Hepatocyte (in vitro differentiated cells): ENCODE data around the gene CD248. TPM values are rescaled to one million over a fixed set of nuclear protein-coding genes. Genes with fewer than 3 reads are reported as not detected.
A peak's percentile ranks its signal among the peaks of the same experiment; 100 is the strongest.

Experiments
- DNase-seq: peaks from one replicate; pipeline ENCODE4 v3.0.0-alpha.2; 2016; ENCODE audit warnings: low spot score
- H2AFZ ChIP-seq: fragments of 200-600 bp; sonication (generic); 2 replicates; pipeline ENCODE4 v1.6.0; 2016; ENCODE audit warnings: antibody characterized with exemption, mild to moderate bottlenecking
- H3K27ac ChIP-seq: fragments of 200-600 bp; sonication (generic); 2 replicates; pipeline ENCODE4 v1.5.1; 2016; ENCODE audit warnings: mild to moderate bottlenecking
- H3K27me3 ChIP-seq: fragments of 200-600 bp; sonication (generic); 2 replicates; pipeline ENCODE4 v1.6.1; 2016
- H3K36me3 ChIP-seq: fragments of 200-600 bp; sonication (generic); replicated peaks from 2 replicates; pipeline ENCODE4 v1.5.1; 2016; ENCODE audit warnings: low read depth; ENCODE audit not compliant: insufficient read depth
- H3K4me1 ChIP-seq: fragments of 200-600 bp; sonication (generic); 2 replicates; pipeline ENCODE4 v1.5.1; 2016; ENCODE audit warnings: mild to moderate bottlenecking, moderate library complexity; ENCODE audit not compliant: insufficient read depth
- H3K4me2 ChIP-seq: fragments of 200-600 bp; sonication (generic); 2 replicates; pipeline ENCODE4 v1.6.0; 2016
- H3K4me3 ChIP-seq: fragments of 200-600 bp; sonication (generic); 2 replicates; pipeline ENCODE4 v1.5.1; 2016; ENCODE audit warnings: mild to moderate bottlenecking
- H3K79me2 ChIP-seq: fragments of 200-600 bp; sonication (generic); 2 replicates; pipeline ENCODE4 v1.6.0; 2017; ENCODE audit warnings: mild to moderate bottlenecking
- H3K9me2 ChIP-seq: fragments of 200-600 bp; sonication (generic); replicated peaks from 2 replicates; pipeline ENCODE4 v1.6.0; 2017; ENCODE audit warnings: mild to moderate bottlenecking; ENCODE audit not compliant: insufficient read depth
- H3K9me3 ChIP-seq: fragments of 200-600 bp; sonication (generic); 2 replicates; pipeline ENCODE4 v1.5.1; 2016; ENCODE audit warnings: low read depth, mild to moderate bottlenecking
- H4K20me1 ChIP-seq: fragments of 200-600 bp; sonication (generic); 2 replicates; pipeline ENCODE4 v1.6.0; 2016; ENCODE audit warnings: mild to moderate bottlenecking; ENCODE audit not compliant: insufficient read depth, poor library complexity, severe bottlenecking
- CTCF ChIP-seq: fragments of 200-600 bp; sonication (generic); IDR thresholded peaks from 2 replicates; pipeline ENCODE4 v1.5.1; 2016; ENCODE audit warnings: antibody characterized with exemption, mild to moderate bottlenecking; ENCODE audit not compliant: poor library complexity
- EZH2 ChIP-seq: fragments of 200-600 bp; sonication (generic); IDR thresholded peaks from 2 replicates; pipeline ENCODE4 v1.6.1; 2016; ENCODE audit warnings: antibody characterized with exemption, mild to moderate bottlenecking, borderline replicate concordance
- EZH2phosphoT487 ChIP-seq: fragments of 200-600 bp; sonication (generic); IDR thresholded peaks from one replicate; pipeline ENCODE4 v1.6.1; 2018; ENCODE audit warnings: antibody characterized with exemption, mild to moderate bottlenecking, low read depth, moderate library complexity; ENCODE audit not compliant: unreplicated experiment, severe bottlenecking
- WGBS: methylation state at CpG from one replicate; pipeline ENCODE4 v1.1.6; 2016; ENCODE audit warnings: low lambda C conversion rate; ENCODE audit errors: missing lambda C conversion rate; 5-methylcytosine and 5-hydroxymethylcytosine counted together
- polyA plus RNA-seq: library from polyadenylated mRNA; unstranded; fragments of >200 nt; fragmentation: Nextera tagmentation; extraction: Ambion mirVana; gene quantifications from 2 replicates; pipeline ENCODE4 v1.2.1, GENCODE V29; 2016
- total RNA-seq: library from RNA; depleted of rRNA; stranded (reverse); fragments of >200 nt; gene quantifications from 2 replicates; pipeline ENCODE4 v1.2.3, GENCODE V29; 2014

CD248 gene
- total and polyA plus RNA-seq, 2 experiments from 2014 or later: 24.6 to 210 TPM

DNA sequence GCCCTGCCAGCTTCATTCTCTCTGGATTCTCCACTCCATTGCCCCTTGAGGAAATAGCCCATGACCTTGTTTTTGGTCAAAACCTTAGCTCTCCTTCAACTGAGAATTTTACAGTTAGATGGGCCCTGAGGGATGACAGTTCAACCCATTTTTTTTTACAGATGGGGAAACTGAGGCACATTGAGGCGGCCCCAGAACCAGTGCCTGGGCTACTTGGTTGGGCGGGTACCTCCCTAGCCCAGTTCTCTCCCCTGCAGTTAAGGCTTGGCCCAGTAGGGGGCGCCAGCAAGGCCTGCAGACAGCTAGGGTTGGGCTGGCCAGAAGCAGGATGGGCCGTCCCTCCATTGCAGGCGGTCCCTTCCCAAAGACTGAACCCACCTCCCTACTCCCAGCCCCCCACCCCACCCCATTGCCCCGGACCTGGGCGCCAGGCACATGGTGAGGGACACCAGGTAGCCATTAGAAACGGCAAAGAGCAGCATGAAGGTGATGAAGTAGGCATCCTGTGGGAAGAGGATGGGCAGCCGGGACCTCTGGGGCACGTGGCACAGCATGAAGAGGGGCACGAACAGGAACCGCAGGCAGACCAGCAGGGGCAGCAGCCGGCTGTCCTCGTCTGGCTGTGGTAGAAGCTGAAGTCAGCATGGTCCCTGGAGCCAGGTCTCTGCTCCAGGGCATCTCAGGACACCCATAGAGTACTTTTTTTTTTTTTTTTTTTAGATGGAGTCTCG, 47.1 kb upstream of the CD248 start:
- Histone ChIP-seq H3K27ac (no peak overlapping the region), H3K9me2 (no peaks in the 10 kb centered on the region), H3K4me2 (no peak overlapping the region), H2AFZ (no peak overlapping the region), H3K9me3 (no peaks in the 10 kb centered on the region), H4K20me1 (no peaks in the 10 kb centered on the region), H3K27me3 (no peaks in the 10 kb centered on the region), H3K36me3 (no peaks in the 10 kb centered on the region), H3K4me3 (no peak overlapping the region), H3K4me1 (no peaks in the 10 kb centered on the region), H3K79me2 (no peaks in the 10 kb centered on the region)
- 81% methylated on average over 15 of the region's 15 CpGs for WGBS
- TF ChIP-seq EZH2phosphoT487 (no peak), EZH2 (no peak), CTCF (peak; percentile 53)
- DNase-seq: peak; percentile 32

DNA sequence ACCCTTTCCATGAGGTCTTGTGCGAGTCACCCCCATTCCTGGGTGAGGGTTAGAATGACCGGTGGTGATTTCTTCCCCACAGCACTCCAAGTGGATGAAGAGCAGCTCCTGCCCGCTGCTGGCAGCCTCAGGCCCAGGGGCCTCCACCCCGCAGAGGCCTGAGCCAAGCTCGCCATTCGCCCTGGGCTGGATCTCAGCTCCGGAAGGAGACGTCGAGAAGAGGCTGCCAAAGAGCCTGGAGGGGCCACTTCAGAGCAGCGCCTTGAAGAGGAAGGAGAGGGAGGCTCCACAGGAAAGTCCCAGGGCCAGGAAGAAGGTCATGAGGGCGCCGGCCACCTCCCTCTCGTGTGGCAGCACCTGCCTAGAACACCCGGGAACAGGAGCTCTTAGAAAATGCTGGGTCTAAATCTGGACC, 46.4 kb upstream of the CD248 start:
- Histone ChIP-seq H3K27ac (no peak overlapping the region), H3K9me2 (no peaks in the 10 kb centered on the region), H3K4me2 (no peak overlapping the region), H3K9me3 (no peaks in the 10 kb centered on the region), H3K4me3 (no peak overlapping the region), H3K4me1 (no peaks in the 10 kb centered on the region), H2AFZ (no peak overlapping the region), H3K36me3 (no peaks in the 10 kb centered on the region), H4K20me1 (no peaks in the 10 kb centered on the region), H3K79me2 (peaks cover 3% of the 10 kb centered on the region), H3K27me3 (no peaks in the 10 kb centered on the region)
- peak; percentile 6 for DNase-seq
- no peak for TF ChIP-seq EZH2
- TF ChIP-seq CTCF: no peak
- TF ChIP-seq EZH2phosphoT487: no peak
- 96% methylated on average over 14 of the region's 14 CpGs for WGBS

DNA sequence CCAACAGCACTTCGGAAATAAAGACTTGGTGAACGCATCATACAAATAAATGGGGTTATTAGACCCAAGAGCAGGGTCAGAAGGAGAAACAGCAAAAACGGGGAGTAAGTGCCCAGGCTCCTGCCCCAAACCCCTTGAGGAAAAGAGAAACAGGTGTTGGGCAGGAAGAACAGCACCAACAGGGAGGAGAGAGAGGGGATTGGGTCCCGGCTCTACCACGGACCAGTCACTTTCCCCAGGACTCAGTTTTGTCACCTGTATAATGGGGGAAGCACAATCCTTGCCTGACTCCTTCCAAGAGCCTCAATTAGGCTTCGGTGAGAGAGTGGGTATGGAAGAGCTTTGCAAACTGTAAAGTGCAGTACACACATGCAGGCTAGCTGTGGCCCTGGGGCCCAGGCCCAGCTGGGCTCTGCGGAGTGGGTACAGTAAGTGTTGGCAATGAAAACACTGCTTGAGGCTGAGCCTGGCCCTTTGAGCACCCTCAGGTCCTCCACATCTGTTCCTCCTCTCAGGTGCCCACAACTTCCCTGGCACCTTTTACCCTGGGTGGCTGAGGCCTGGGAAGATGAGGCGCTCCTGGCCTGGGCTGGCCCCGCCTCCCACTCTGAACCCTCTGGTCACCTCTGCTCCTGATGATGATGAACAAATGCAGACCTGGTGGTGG, 45.8 kb upstream of the CD248 start:
- H2AFZ ChIP-seq: no peak overlapping the region
- H3K27me3 ChIP-seq: no peaks in the 10 kb centered on the region
- H3K27ac ChIP-seq: no peak overlapping the region
- DNase-seq: peak; percentile 4
- no peaks in the 10 kb centered on the region for H3K9me2 ChIP-seq
- no peaks in the 10 kb centered on the region for H3K9me3 ChIP-seq
- no peak overlapping the region for H3K4me2 ChIP-seq
- H3K36me3 ChIP-seq: no peaks in the 10 kb centered on the region
- peaks cover 5% of the 10 kb centered on the region for H3K79me2 ChIP-seq
- H3K4me3 ChIP-seq: no peak overlapping the region
- WGBS: 93% methylated on average over 9 of the region's 9 CpGs
- H4K20me1 ChIP-seq: no peaks in the 10 kb centered on the region
- TF ChIP-seq EZH2phosphoT487 (no peak), CTCF (no peak), EZH2 (no peak)
- no peaks in the 10 kb centered on the region for H3K4me1 ChIP-seq
